Lower lobe of right lung (tissue), 2 donors: Measurements from ENCODE around the gene RNF40. TPM values are rescaled to one million over a fixed set of nuclear protein-coding genes. Genes with fewer than 3 reads are reported as not detected.
"Not testable (repeated sequence)": the region's sequence is repeated elsewhere in the genome, so short reads cannot be mapped to it uniquely, and the experiment has no call there.

Experiments used
- ATAC-seq, 2 donors: fragments of 200-7000 bp; cut with Tn5 transposase; one replicate each; pipeline ENCODE4 v1.9.1; 2020 to 2022; ENCODE audit warnings: mild to moderate bottlenecking in 2 of 2, moderate library complexity in 2 of 2
- DNase-seq: peaks from one replicate; pipeline ENCODE4 v3.0.0-alpha.2; 2020
- H3K27ac ChIP-seq: fragments of 200-600 bp; one replicate; pipeline ENCODE4 v1.8.0; 2022
- H3K27me3 ChIP-seq: fragments of 200-600 bp; one replicate; pipeline ENCODE4 v1.8.0; 2022; ENCODE audit warnings: low read depth
- H3K36me3 ChIP-seq: fragments of 200-600 bp; one replicate; pipeline ENCODE4 v1.8.0; 2022; ENCODE audit warnings: mild to moderate bottlenecking
- H3K4me1 ChIP-seq: fragments of 200-600 bp; one replicate; pipeline ENCODE4 v1.8.0; 2022
- H3K4me3 ChIP-seq: fragments of 200-600 bp; one replicate; pipeline ENCODE4 v1.8.0; 2022; ENCODE audit warnings: mild to moderate bottlenecking
- H3K9me3 ChIP-seq: fragments of 200-600 bp; one replicate; pipeline ENCODE4 v1.8.0; 2022
- CTCF ChIP-seq: fragments of 200-600 bp; IDR thresholded peaks from one replicate; pipeline ENCODE4 v1.8.0; 2022; ENCODE audit warnings: antibody characterized with exemption, mild to moderate bottlenecking
- intact Hi-C: fragments of 100-400 bp; cut with DNase I; formaldehyde crosslinking; loops from one replicate; pipeline ENCODE4 v1.11.0; 2022
- total RNA-seq: library from RNA; stranded (reverse); fragmentation: NEBNext Ultra II Directional; extraction: Animal tissue kit (Norgen Biotek cat#: 25700); gene quantifications from one replicate; pipeline ENCODE4 v1.2.1, GENCODE V29; 2021
- donor health status: DM: no; HTN: yes; CAD: no; lungs with severe emphysema.

RNF40 gene
- total RNA-seq, 1 donor from 2014 or later = 95.9 TPM

GRCh38 chr16:30797670-30798309 is 35.7 kb downstream of the RNF40 start:
- ATAC-seq = no peak
- intact Hi-C loops = no loop called here
- DNase-seq = no peak
- Histone ChIP-seq H3K4me3 (no peak overlapping the region), H3K27me3 (no peaks in the 10 kb centered on the region), H3K27ac (no peak overlapping the region), H3K9me3 (no peaks in the 10 kb centered on the region), H3K36me3 (no peaks in the 10 kb centered on the region), H3K4me1 (no peaks in the 10 kb centered on the region)
- TF ChIP-seq CTCF = no peak

- ATAC-seq = no peak
- Histone ChIP-seq H3K27me3 (no peaks in the 10 kb centered on the region), H3K27ac (no peak overlapping the region), H3K4me3 (no peak overlapping the region), H3K4me1 (peaks cover 21% of the 10 kb centered on the region), H3K36me3 (no peaks in the 10 kb centered on the region), H3K9me3 (no peaks in the 10 kb centered on the region)
- intact Hi-C loops = no loop called here
- no peak for DNase-seq
- no peak for TF ChIP-seq CTCF
Observed at GRCh38 chr16:30802936-30803335, 40.8 kb downstream of the RNF40 start.

- H3K4me1 ChIP-seq = peaks cover 21% of the 10 kb centered on the region
- intact Hi-C loops = no loop called here
- ATAC-seq = peak; percentile 7 to 43
Observed at GRCh38 chr16:30805056-30805369, 42.9 kb downstream of the RNF40 start.

GRCh38 chr16:30805370-30806169 is 43.4 kb downstream of the RNF40 start:
- H3K9me3 ChIP-seq = no peaks in the 10 kb centered on the region
- ATAC-seq (peak; percentile 98), DNase-seq (peak; percentile 93)
- TF ChIP-seq CTCF = no peak
- peak overlapping the region; percentile 92 for H3K27ac ChIP-seq
- H3K27me3 ChIP-seq = no peaks in the 10 kb centered on the region
- H3K4me3 ChIP-seq = peak overlapping the region; percentile 90
- H3K4me1 ChIP-seq = peaks cover 21% of the 10 kb centered on the region
- no peaks in the 10 kb centered on the region for H3K36me3 ChIP-seq
- intact Hi-C loops = no loop called here

More at GRCh38 chr16:30805056-30805369, 42.9 kb downstream of the RNF40 start:
- no peaks in the 10 kb centered on the region for H3K9me3 ChIP-seq
- peak overlapping the region; percentile 92 for H3K27ac ChIP-seq
- TF ChIP-seq CTCF = no peak
- DNase-seq = peak; percentile 52
- no peaks in the 10 kb centered on the region for H3K27me3 ChIP-seq
- H3K4me3 ChIP-seq = peak overlapping the region; percentile 90
- no peaks in the 10 kb centered on the region for H3K36me3 ChIP-seq

DNA sequence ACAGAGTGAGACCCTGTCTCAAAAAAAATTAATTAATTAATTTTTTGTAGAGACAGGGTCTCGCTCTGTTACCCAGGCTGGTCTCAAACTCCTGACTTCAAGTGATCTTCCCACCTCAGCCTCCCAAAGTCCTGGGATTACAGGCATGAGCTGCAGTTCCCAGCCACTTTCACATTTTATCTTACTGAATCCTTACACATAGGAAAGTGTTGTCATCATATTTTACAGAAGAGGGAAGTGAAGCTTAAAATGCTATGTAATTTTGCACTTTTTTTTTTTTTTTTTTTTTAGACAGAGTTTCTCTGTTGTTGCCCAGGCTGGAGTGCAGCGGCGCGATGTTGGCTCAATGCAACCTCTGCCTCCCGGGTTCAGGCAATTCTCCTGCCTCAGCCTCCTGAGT is 46.0 kb downstream of the RNF40 start:
- intact Hi-C loops = no loop called here
- DNase-seq (no peak), ATAC-seq (no peak)
- no peaks in the 10 kb centered on the region for H3K9me3 ChIP-seq
- H3K4me3 ChIP-seq = no peak overlapping the region
- no peaks in the 10 kb centered on the region for H3K27me3 ChIP-seq
- peaks cover 21% of the 10 kb centered on the region for H3K4me1 ChIP-seq
- no peaks in the 10 kb centered on the region for H3K36me3 ChIP-seq
- H3K27ac ChIP-seq = no peak overlapping the region
- no peak for TF ChIP-seq CTCF

DNA sequence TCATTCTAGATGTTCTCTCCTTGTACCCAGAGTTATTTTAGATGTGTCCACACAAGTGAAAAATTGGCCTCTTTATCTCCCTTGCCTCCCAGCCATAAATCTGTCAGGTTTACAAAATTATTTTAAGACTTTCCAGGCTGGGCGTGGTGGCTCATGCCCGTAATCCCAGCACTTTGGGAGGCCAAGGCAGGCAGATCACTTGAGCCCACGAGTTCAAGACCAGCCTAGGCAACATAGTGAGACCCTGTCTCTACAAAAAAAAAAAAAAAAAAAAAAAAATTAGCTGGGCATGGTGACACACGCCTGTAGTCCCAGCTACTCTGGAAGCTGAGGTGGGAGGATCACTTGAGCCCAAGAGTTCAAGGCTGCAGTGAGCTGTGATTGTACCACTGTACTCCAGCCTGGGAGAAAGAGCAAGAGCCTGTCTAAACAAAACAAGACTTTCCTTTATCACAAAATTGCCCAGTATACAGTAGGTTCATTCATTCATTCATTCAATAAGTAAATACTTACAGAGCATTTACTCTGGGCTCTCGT is 46.8 kb downstream of the RNF40 start:
- intact Hi-C loops = not testable (repeated sequence)

DNA sequence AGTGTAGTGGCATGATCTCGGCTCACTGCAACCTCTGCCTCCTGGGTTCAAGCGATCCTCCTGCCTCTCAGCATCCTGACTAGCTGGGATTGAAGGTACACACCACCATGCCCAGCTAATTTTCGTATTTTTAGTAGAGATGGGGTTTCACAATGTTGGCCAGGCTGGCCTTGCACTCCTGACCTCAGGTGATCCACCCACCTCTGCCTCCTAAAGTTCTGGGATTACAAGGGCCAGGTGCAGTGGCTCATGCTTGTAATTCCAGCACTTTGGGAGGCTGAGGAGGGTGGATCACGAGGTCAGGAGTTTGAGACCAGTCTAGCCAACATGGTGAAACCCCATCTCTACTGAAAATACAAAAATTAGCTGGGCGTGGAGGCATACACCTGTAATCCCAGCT is 47.6 kb downstream of the RNF40 start:
- intact Hi-C loops, H3K27ac ChIP-seq, H3K4me3 ChIP-seq, H3K27me3 ChIP-seq, H3K36me3 ChIP-seq, H3K9me3 ChIP-seq, ATAC-seq, DNase-seq: not testable (repeated sequence)
- H3K4me1 ChIP-seq = peaks cover 29% of the 10 kb centered on the region

More for the DNA sequence above, 46.8 kb downstream of the RNF40 start:
- ATAC-seq, H3K27me3 ChIP-seq, H3K36me3 ChIP-seq, H3K9me3 ChIP-seq, DNase-seq, H3K27ac ChIP-seq, H3K4me3 ChIP-seq: not testable (repeated sequence)
- peaks cover 26% of the 10 kb centered on the region for H3K4me1 ChIP-seq
